GM12878 (cell line): ENCODE results near the gene SKAP1. TPM values are rescaled to one million over a fixed set of nuclear protein-coding genes. Genes with fewer than 3 reads are reported as not detected.
"Not testable (repeated sequence)": the region's sequence is repeated elsewhere in the genome, so short reads cannot be mapped to it uniquely, and the experiment has no call there.

Experiments used
- ATAC-seq: fragments of 200-7000 bp; cut with Tn5 transposase; 3 replicates; pipeline ENCODE4 v1.9.1; 2020; ENCODE audit warnings: mild to moderate bottlenecking, moderate library complexity
- BruUV-seq: library from RNA; stranded (reverse); fragments of 400-500 nt; replicated peaks from 2 replicates; lab custom pipeline; 2021; lab: Mats Ljungman, UMichigan
- CTCF ChIA-PET: fragments of 300-600 bp; sonication (Branson Sonifier 250); formaldehyde crosslinking; extraction: SDS; loops from one replicate; lab custom pipeline; 2021; ENCODE audit warnings: inconsistent platforms; lab: Yijun Ruan, JAX
- POLR2A ChIA-PET: fragments of 350-600 bp; formaldehyde crosslinking; extraction: SDS; loops from one replicate; lab custom pipeline; 2021; ENCODE audit warnings: inconsistent platforms; lab: Charles Lee
- RAD21 ChIA-PET: fragments of 300-600 bp; sonication (Branson Sonifier 250); formaldehyde crosslinking; loops from one replicate; lab custom pipeline; 2023; ENCODE audit warnings: antibody characterized with exemption; ENCODE audit not compliant: unreplicated experiment; lab: Charles Lee
- SMC1A ChIA-PET: fragments of 300-600 bp; sonication (Branson Sonifier 250); formaldehyde crosslinking; loops from one replicate; lab custom pipeline; 2023; ENCODE audit not compliant: unreplicated experiment, uncharacterized antibody; lab: Charles Lee
- DNase-seq: peaks from one replicate; pipeline ENCODE4 v3.0.0-alpha.2; 2011; ENCODE audit warnings: low read depth, low spot score
- FAIRE-seq: peaks from 3 replicates; lab custom pipeline; 2011; peaks lifted over from hg19 to GRCh38; lab: Jason Lieb, UNC
- H2AFZ ChIP-seq: 2 replicates; pipeline ENCODE4 v1.6.0; 2011; ENCODE audit warnings: low read depth, low read length, control low read depth; ENCODE audit not compliant: control insufficient read depth
- H3K27ac ChIP-seq: 2 replicates; pipeline ENCODE4 v1.5.1; 2011; ENCODE audit warnings: control low read depth; ENCODE audit not compliant: control insufficient read depth, insufficient read depth
- H3K27me3 ChIP-seq, 2 experiments: replicated peaks in 1 of 2; 2 replicates each; pipeline versions ENCODE4 v1.6.0 to v1.6.1; 2011; ENCODE audit warnings: low read length in 1 of 2; ENCODE audit not compliant: control insufficient read depth in 2 of 2, insufficient read depth in 2 of 2
- H3K36me3 ChIP-seq, 2 experiments: 2 replicates each; pipeline ENCODE4 v1.5.1; 2011; ENCODE audit warnings: low read length in 1 of 2; ENCODE audit not compliant: control insufficient read depth in 2 of 2, insufficient read depth in 2 of 2
- H3K4me1 ChIP-seq: 2 replicates; pipeline ENCODE4 v1.6.1; 2011; ENCODE audit warnings: mild to moderate bottlenecking, low read length, moderate library complexity, mixed read lengths; ENCODE audit not compliant: control insufficient read depth, insufficient read depth
- H3K4me2 ChIP-seq: 2 replicates; pipeline ENCODE4 v1.6.0; 2011; ENCODE audit warnings: control low read depth; ENCODE audit not compliant: control insufficient read depth, insufficient read depth
- H3K4me3 ChIP-seq: fragments of 200-600 bp; sonication (generic); 2 replicates; pipeline ENCODE4 v1.5.1; 2016
- H3K79me2 ChIP-seq: 2 replicates; pipeline ENCODE4 v1.6.0; 2011; ENCODE audit warnings: low read length; ENCODE audit not compliant: control insufficient read depth, insufficient read depth
- H3K9ac ChIP-seq: 2 replicates; pipeline ENCODE4 v1.8.0; 2011; ENCODE audit warnings: low read length, control low read depth, mixed read lengths; ENCODE audit not compliant: control insufficient read depth, insufficient read depth
- H3K9me3 ChIP-seq: replicated peaks from 3 replicates; pipeline ENCODE4 v1.5.1; 2011; ENCODE audit warnings: mild to moderate bottlenecking, low read length; ENCODE audit not compliant: control insufficient read depth, insufficient read depth
- H4K20me1 ChIP-seq: 2 replicates; pipeline ENCODE4 v1.6.0; 2011; ENCODE audit not compliant: control insufficient read depth, insufficient read depth
- WGBS: methylation state at CpG from one replicate; pipeline ENCODE4 v1.1.6; 2016; ENCODE audit warnings: low lambda C conversion rate; ENCODE audit not compliant: insufficient replicate concordance, insufficient coverage; ENCODE audit errors: missing lambda C conversion rate; 5-methylcytosine and 5-hydroxymethylcytosine counted together
- in situ Hi-C: fragments of 300-500 bp; cut with MboI; formaldehyde crosslinking; loops from 9 replicates; pipeline ENCODE4 v1.14.3; 2018; ENCODE audit warnings: mixed read lengths
- intact Hi-C: fragments of 100-400 bp; cut with micrococcal nuclease; formaldehyde crosslinking; loops from one replicate; pipeline ENCODE4 v1.14.2; 2022; ENCODE audit not compliant: unreplicated experiment
- polyA plus RNA-seq, 11 experiments: library from polyadenylated mRNA; depleted of rRNA in 4 of 11; unstranded in 6 of 11; stranded (reverse) in 5 of 11; fragments of >200 nt; fragmentation: Nextera tagmentation in 4 of 11; fragmentation: Illumina TruSeq in 1 of 11; extraction: Ambion mirVana in 4 of 11; extraction: Trizol in 1 of 11; gene quantifications; 1 replicate in 1 of 11; 2 replicates in 10 of 11; pipeline versions ENCODE4 v1.2.1 to v1.2.3, GENCODE V29; 2011 to 2016; ENCODE audit warnings: inconsistent platforms in 2 of 11, missing spikeins in 2 of 11, low read depth in 1 of 11
- total RNA-seq, 4 experiments: library from RNA; depleted of rRNA in 3 of 4; stranded (reverse); fragments of >200 nt in 3 of 4; fragmentation: Illumina TruSeq in 1 of 4; extraction: Trizol in 1 of 4; gene quantifications; 2 replicates each; pipeline versions ENCODE4 v1.2.1 to v1.2.3, GENCODE V29; 2013 to 2021
- TF ChIP-seq, protein P1 (sequence below): fragments of 450-650 bp; IDR thresholded peaks from 2 replicates; pipeline ENCODE4 v1.6.1; 2014; ENCODE audit warnings: mild to moderate bottlenecking

Gene SKAP1
- total and polyA plus RNA-seq, 10 of the 15 experiments (the other 5 are each of a cell fraction or from before 2014, with no cell fraction given) = 17.1 to 97.6 (median 35.9) TPM

DNA sequence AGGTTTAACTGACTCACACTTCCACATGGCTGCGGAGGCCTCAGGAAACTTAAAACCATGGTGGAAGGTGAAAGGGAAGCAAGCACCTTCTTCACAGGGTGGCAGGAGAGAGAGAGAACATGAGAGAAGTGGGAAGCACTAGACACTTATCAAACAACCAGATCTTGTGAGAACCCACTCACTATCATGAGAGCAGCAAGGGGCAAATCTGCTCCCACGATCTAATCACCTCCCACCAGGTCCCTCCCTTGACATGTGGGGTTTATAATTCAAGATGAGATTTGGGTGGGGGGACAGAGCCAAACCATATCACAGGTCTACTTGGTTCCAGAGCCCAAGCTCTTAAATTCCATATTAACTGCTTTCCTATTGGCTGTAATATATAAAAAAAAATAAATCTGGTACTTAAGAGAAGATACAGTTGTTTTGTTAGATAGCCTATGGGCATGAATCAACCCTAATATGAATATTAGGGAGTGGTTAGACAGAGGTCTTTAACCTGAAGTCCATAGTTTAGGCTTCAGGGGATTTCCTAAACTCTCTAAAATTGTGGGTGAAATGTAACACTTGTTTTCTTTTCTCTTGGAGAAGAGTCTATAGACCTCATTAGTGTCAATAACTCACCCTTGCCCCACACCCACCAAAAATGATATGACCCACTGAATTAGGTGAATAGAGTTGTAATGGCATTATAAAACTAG, 56.7 kb downstream of the SKAP1 start:
- in situ Hi-C loops = no loop called here
- intact Hi-C loops = no loop called here
- ChIA-PET POLR2A (interaction anchor here (0.6 to 2.2 kb wide), 2 partner anchors 26 to 66 kb away, joined by 3 to 6 read pairs; no protein-coding TSS in a partner anchor), SMC1A (interaction anchor here (0.7 to 2.3 kb wide), 7 partner anchors 11 to 219 kb away, joined by 3 to 7 read pairs (median 4); no protein-coding TSS in a partner anchor), CTCF (interaction anchor here (0.6 to 4.6 kb wide), 9 partner anchors 10 to 220 kb away, joined by 3 to 25 read pairs (median 3); no protein-coding TSS in a partner anchor), RAD21 (interaction anchor here (0.8 to 1.9 kb wide), 4 partner anchors 21 to 220 kb away, joined by 3 to 5 read pairs (median 4); partner anchors contain the start of gene HOXB5)
- no peak overlapping the region for H3K9ac ChIP-seq
- H3K4me3 ChIP-seq = no peak overlapping the region
- H3K4me1 ChIP-seq = no peaks in the 10 kb centered on the region
- ATAC-seq = peak; percentile 35; the same call in 2 of the 3 replicates
- WGBS = 48% methylated on average over 2 of the region's 2 CpGs
- TF ChIP-seq, protein P1, sequence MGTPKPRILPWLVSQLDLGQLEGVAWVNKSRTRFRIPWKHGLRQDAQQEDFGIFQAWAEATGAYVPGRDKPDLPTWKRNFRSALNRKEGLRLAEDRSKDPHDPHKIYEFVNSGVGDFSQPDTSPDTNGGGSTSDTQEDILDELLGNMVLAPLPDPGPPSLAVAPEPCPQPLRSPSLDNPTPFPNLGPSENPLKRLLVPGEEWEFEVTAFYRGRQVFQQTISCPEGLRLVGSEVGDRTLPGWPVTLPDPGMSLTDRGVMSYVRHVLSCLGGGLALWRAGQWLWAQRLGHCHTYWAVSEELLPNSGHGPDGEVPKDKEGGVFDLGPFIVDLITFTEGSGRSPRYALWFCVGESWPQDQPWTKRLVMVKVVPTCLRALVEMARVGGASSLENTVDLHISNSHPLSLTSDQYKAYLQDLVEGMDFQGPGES = no peak
- no TSS peak for BruUV-seq
- no peaks in the 10 kb centered on the region for H3K9me3 ChIP-seq
- H3K79me2 ChIP-seq = no peaks in the 10 kb centered on the region; the same call in 1 of the 2 replicates
- no peak for FAIRE-seq
- H3K27ac ChIP-seq = no peak overlapping the region
- H2AFZ ChIP-seq = no peak overlapping the region
- H4K20me1 ChIP-seq = no peaks in the 10 kb centered on the region
- H3K27me3 ChIP-seq = no peaks in the 10 kb centered on the region
- H3K4me2 ChIP-seq = no peak overlapping the region
- no peak for DNase-seq
- H3K36me3 ChIP-seq = peaks cover 3% of the 10 kb centered on the region in 2 experiments

DNA sequence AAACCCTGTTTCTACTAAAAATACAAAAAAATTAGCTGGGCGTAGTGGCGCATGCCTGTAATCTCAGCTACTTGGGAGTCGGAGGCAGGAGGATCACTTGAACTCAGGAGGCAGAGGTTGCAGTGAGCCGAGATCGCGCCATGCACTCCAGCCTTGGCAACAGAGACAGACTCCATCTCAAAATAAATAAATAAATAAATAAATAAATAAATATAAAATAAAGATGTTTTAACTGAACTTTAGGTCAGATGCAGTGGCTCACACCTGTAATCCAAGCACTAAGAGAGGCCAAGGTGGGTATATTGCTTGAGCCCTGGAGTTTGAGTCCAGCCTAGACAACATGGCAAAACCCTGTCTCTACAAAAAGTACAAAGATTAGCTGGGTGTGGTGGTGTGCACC, 61.0 kb downstream of the SKAP1 start:
- H3K4me2 ChIP-seq, FAIRE-seq, H3K27ac ChIP-seq, H3K36me3 ChIP-seq, H4K20me1 ChIP-seq, in situ Hi-C loops, H3K4me1 ChIP-seq, RAD21 ChIA-PET, BruUV-seq, DNase-seq, H2AFZ ChIP-seq, H3K27me3 ChIP-seq, H3K79me2 ChIP-seq, intact Hi-C loops, ATAC-seq, H3K9ac ChIP-seq, H3K4me3 ChIP-seq, H3K9me3 ChIP-seq: not testable (repeated sequence)
- POLR2A ChIA-PET = interaction anchor here (1.5 kb wide), 1 partner anchor 29 kb away, joined by 4 read pairs; no protein-coding TSS in a partner anchor
- 97% methylated on average over 6 of the region's 6 CpGs for WGBS
- SMC1A ChIA-PET = interaction anchor here (0.6 to 1.9 kb wide), 7 partner anchors 11 to 224 kb away, joined by 3 to 7 read pairs (median 3); no protein-coding TSS in a partner anchor
- CTCF ChIA-PET = interaction anchor here (0.7 to 2.0 kb wide), 2 partner anchors 17 to 32 kb away, joined by 3 to 12 read pairs; no protein-coding TSS in a partner anchor
